ENCODE results near the gene ZNG1A.

DNA sequence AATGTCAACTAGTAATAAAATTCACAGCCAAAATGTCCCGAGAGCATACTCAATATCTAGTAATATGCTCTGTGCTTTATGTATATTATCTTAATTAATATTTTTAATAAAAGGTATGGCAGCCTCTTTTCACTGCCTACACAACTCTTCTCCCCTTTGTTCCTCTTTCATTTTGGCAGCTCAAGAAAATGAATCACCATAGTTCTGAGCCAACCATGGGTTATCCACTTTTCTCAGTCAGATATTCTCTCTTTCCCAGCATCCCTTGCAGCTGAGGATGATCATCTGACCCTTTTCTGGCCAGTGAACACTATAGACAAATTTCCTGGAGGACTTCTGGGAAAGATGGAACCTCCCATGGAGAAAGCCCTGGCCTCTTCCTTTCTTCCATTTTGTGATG, 27.6 kb upstream of the ZNG1A start:
- no peak for TF ChIP-seq POLR2AphosphoS5 (IDR thresholded peaks at IDR 0.05)
- TF ChIP-seq, protein P1, sequence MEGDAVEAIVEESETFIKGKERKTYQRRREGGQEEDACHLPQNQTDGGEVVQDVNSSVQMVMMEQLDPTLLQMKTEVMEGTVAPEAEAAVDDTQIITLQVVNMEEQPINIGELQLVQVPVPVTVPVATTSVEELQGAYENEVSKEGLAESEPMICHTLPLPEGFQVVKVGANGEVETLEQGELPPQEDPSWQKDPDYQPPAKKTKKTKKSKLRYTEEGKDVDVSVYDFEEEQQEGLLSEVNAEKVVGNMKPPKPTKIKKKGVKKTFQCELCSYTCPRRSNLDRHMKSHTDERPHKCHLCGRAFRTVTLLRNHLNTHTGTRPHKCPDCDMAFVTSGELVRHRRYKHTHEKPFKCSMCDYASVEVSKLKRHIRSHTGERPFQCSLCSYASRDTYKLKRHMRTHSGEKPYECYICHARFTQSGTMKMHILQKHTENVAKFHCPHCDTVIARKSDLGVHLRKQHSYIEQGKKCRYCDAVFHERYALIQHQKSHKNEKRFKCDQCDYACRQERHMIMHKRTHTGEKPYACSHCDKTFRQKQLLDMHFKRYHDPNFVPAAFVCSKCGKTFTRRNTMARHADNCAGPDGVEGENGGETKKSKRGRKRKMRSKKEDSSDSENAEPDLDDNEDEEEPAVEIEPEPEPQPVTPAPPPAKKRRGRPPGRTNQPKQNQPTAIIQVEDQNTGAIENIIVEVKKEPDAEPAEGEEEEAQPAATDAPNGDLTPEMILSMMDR (IDR thresholded peaks at IDR 0.05): no peak
